OCI-M2 (cell line): ENCODE measurements around the gene ESPNL.

Source experiments
- DNase-seq: peaks from one replicate; lab custom pipeline; 2025; ENCODE audit not compliant: unreplicated experiment; lab: John Stamatoyannopoulos, UW

Gene ESPNL

DNA sequence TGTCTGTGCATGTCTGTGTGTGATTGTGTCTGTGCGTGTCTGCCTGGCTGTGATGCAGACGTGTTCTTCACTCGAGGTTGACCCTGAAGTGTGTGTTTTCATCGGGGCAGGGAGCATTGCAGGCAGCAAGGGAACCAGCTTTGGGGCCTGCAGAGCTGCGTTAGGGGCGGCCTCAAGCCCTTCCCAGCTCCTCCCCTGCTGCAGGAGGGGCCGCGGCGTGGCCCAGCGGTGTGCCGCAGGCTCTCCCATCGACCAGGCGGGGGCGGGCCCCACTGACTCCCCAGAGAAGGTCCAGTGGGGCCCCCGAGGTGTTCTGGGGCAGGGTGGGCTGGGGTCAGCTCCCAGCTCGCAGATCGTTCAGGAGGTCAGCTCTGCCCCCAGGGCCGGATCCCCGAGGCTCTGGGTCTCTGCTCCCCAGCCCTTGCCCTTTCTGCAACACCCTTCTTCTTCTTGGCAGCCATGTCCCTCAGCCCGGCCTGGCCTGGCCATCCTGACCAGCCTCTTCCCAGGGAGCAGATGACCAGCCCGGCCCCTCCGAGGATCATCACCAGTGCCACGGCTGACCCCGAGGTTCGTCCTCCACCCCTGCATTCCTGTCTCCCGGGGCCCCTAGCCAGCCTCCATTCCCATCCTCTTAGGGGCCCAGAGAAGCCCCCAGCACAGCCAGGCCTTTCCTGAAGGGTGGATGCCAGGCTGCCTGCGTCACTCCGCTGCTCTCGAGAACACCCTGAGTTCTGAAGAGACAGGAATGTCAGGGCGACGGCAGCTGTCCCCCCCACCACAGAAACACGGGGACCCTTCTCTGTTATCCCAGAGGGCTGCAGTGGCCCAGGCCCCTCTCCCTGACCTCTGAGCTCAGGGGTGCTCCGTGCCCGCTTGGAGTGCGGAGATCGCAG lies 27.3 kb downstream of the ESPNL start:
- no peak for DNase-seq

- no peak for DNase-seq
Observed at GRCh38 chr2:238128061-238128440, 27.9 kb downstream of the ESPNL start.

DNA sequence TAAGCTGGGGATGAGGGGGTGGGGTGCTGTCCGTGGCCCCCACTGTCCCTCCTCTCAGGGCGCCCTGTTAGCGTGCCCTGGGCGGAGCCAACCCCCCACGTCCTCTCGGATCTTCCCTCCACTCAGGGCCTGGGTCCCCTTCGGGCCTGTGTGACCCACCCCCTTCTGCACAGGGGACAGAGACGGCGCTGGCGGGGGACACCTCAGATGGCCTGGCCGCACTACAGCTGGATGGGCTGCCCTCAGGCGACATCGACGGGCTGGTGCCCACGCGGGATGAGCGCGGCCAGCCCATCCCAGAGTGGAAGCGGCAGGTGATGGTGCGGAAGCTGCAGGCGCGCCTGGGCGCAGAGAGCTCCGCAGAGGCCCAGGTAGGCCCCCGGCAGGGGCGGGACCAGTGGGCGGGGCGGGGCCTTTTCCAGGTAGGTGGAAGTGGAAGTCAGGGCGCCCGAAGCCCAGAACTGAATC lies 28.4 kb downstream of the ESPNL start:
- DNase-seq: no peak

DNA sequence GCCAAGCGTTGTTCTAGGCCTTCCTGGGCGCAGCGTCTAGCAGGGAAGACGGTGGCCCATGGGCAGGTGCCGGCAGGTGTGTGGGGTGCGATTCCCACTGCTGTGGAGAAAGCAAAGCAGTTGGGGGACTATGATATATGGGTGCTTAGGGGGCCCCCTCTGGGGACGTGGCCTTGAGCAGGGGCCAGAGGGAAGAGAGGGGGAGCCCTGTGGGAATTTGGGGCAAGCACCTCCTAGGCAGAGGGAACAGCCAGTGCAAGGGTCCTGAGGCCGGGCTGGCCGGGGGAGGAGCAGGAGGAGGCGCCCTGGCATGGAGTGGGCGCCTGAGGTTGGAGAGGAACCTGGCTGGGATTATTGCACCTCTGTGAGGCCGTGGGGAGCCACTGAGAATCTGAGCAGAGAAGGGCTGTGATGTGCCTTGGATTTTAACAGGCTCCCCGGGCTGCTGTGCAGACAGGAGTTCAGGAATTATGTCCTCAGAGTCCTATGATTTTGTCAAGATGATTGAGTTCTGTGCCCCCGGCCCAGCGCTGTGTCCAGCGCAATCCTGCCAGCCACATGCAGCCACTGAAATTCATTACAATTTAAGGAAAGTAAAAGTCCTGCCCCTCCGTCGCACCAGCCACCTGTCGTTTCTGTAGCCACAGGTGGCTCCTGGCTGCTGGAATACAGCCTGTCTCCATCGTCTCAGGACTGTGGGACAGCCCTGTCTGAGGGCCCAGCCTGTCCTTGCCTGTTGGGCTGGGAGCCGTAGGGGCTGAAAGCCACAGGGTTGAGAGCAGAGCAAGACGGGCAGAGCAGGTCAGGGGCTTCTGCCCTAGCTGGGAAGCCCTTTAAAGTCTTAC lies 29.2 kb downstream of the ESPNL start:
- no peak for DNase-seq

- DNase-seq: no peak
Observed at GRCh38 chr2:238130111-238130695, 30.1 kb downstream of the ESPNL start.

DNA sequence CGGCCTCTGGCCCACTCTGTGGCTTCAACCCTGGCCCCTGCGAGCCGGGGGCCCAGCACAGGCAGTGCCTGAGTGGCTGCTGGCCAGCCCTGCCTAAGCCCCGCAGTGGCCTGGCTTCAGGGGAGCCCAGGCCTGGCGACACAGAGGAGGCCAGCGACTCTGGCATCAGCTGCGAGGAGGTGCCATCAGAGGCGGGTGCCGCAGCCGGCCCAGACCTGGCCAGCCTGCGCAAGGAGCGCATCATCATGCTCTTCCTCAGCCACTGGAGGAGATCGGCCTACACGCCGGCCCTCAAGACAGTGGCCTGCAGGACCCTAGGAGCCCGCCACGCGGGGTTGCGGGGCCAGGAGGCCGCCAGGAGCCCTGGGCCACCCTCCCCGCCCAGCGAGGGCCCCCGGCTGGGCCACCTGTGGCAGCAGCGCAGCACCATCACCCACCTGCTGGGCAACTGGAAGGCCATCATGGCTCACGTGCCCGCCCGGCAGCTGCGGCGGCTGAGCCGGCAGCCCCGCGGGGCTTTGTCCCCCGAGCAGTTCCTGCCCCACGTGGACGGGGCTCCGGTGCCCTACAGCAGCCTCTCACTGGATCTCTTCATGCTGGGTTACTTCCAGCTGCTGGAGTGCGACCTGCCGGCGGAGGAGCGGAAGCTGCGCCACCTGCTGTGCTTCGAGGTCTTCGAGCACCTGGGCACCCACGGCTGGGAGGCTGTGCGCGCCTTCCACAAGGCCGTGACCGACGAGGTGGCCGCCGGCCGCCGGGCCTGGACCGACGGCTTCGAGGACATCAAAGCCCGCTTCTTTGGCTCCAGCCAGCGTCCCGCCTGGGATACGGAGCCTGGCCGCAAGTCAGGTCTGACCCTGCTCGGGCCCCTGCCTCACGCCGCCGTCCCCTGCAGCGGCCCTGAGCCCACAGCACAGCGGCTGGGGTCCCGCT lies 30.8 kb downstream of the ESPNL start:
- DNase-seq: no peak

- DNase-seq: no peak
Observed at GRCh38 chr2:238131761-238132462, 31.8 kb downstream of the ESPNL start.

- DNase-seq: no peak
Observed at GRCh38 chr2:238132463-238133450, 32.6 kb downstream of the ESPNL start.

DNA sequence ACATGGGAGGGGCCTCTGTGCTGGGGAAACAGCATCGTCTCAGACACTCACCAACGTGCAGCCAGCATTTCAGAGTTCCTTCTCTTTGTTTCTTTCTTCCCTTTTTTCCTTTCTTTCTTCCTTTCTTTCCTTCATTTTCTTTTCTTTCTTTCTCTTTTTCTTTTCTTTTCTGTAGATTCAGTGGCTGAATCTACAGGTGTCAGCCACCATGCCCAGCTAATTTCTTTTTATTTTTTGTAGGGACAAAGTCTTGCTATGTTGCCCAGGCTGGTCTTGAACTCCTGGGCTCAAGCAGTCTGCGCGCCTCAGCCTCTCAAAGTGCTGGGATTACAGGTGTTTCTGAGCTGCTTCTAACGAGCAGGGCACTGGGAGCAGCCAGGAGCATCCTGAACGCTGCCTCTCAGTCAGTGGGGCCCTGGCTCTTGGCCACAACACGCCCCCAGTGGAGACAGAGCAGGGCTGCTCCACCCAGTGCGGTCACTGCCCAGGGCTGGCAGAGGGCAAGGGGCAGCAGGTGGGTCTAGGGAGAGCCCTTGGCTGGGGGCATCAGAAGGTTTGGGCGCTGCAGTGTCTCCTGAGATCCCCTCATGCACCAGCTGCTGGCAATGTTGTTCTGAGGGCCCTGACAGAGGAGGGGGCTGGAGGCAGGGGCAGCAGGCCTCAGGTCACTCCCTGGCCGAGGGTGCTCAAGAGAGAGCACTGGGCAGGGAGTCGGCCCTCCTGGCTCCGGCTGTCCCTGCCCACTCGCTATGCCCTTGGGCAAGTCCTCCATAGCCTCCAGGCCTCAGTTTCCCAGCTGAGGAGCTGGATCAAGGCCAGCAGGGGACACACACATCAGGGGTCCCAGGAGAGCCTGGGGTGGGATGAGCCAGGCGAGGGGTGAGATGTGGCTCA lies 33.6 kb downstream of the ESPNL start:
- no peak for DNase-seq

GRCh38 chr2:238134393-238134785 lies 34.2 kb downstream of the ESPNL start:
- no peak for DNase-seq

- DNase-seq: no peak
Observed at GRCh38 chr2:238135601-238136150, 35.5 kb downstream of the ESPNL start.

GRCh38 chr2:238136820-238137537 lies 36.8 kb downstream of the ESPNL start:
- DNase-seq: no peak

DNA sequence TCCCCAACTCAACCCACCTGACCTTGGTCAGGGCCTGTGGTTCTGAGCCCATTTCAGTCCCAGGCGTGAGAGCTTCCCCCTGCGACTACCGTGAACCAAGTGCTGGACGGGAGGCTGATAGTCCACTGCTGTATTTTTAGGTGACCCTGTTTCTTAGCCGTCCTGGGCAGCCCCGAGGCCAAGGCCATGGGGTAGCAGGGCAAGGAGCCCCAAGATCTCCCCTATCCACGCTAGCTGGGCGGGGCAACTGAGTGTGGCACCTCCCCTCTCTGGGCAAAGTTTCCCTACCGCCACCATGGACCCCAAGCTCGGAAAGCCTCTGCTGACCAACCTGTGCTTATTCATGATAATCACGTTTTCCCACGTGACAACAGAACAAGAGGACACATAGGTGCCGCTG lies 37.7 kb downstream of the ESPNL start:
- no peak for DNase-seq

DNA sequence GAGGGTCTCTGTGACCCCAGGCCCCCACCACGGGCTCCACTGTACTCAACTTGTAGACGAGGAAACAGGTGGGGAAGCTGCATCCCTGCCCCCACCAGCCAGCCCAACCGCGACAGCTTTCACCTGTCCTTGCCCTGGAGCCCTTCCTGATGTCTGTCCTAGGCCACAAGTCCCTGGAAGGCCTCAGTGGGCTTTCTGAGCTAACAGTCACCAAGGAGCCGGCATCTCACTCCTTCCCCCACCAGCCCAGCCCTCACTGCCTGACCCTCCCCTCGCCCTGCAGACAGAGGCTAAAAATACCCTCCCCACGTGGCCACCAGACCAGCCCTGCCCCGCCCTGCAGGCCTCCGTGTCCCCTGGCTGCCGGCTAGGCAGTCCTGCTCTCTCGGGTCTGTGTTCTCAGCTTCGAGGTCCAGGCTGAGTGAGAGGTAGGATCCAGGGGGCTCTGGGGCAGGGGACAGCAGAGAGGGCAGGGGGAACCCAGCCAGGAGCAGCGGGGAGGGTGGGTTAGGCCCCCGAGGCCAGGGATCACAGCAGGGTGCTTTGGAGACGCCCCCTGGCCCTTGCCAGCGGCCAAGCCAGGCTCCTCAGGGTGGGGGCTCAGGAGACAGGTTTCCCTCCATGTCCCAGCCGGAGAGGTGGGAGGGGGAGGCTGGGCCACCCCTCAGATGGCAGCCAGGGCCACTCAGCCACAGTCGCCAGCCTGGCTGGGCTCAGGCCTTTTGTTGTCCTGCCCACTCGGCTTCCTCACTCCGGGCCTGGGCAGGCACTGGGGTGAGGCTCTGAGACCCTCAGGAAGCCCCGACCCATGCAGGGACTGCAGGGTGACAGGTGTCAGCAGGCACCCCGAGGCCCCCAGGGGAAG lies 38.4 kb downstream of the ESPNL start, which contains the start of gene KLHL30:
KLHL30 (plus strand) TSS at position 338 of the 865 bp plus-strand sequence. CDS start 2,087 bp downstream, outside the sequence.
- no peak for DNase-seq

DNA sequence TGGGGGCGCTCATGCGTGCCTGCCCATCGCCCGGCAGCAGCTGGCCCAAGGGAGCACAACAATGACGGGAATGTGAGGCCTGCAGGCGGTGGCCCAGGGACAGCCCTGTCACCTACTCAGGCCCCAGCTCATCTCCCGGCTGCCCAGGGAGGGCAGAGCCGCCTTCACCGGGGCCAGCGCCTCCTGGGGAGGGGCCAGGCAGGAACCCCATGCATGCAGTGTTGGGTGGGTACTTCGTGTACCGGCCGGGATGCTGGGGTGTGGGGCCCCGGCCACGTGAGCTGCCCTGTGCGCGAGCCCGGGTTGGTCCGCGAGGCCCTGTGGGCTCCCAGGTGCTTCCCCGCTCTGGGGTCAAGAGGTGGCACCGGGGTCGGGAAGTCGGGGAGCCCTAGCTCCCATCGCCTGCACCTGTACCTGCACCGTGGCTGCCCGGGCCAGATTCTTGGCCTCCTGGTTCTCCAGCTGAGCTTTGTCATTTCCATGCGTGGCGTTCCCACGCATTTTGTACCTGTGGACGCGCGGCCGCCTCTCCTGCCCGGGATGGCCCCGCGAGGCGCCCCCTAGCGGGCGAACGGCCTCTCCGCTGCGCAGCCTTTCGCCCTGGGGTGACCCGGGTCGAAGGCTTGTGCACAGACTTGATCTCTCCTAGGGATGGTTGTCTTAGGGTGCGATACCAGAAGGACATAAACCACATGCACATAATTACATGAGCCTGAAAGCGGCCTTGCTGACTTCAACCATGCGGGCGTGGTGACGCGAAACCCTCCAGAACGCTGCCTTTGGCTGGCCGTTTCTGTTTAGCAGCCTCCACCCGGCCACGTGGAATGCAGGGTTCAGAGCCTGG lies 39.3 kb downstream of the ESPNL start:
- DNase-seq: no peak
